ENCODE results near the gene PABPN1L.

The PABPN1L gene

DNA sequence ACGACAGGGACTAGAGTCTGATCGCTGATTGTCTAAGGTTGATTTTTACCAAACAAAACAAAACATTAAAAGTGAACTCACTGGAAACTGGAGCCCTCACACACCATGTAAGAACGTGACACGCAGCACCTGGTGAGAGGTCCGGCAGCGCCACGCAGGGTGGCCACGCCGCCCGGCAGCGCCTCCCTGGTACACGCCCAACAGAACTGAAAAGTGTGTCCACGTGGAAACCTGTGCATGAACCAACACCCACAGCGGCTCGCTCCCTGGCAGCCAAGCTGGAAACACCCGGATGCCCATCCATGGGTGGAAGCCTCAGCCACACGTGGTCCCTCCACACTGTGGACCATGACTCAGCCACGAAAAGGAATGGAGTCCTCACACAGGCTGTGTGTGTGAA lies 18.8 kb downstream of the PABPN1L start:
- H3K4me3 ChIP-seq (ENCODE audit: low read depth, low read length) = no peak overlapping the region
- TF ChIP-seq CTCF (IDR thresholded peaks at IDR 0.05; ENCODE audit: insufficient read depth, low read depth, low read length, missing control alignments) = no peak
- DNase-seq (ENCODE audit: low read depth) = no peak

DNA sequence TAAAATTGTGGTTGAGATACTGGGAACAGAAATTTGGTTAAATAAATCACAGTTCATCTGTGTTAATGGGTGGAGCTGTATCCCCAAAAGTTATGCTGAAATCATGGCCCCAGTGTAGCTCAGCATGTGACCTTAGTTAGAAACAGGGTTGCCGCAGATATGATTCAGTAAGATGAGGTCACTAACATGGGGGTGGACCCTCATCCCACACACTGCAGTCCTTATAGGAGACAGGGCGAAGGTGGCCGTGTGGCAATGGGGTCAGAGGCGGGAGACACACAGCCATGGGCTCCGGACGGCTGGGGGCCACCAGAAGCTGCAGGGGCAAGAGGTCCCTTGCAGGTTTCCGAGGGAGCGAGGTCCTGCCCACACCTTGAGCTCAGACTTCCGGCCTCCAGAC lies 20.4 kb downstream of the PABPN1L start:
- no peak for DNase-seq (ENCODE audit: low read depth)
- H3K4me3 ChIP-seq (ENCODE audit: low read depth, low read length) = no peak overlapping the region
- TF ChIP-seq CTCF (IDR thresholded peaks at IDR 0.05; ENCODE audit: insufficient read depth, low read depth, low read length, missing control alignments) = no peak

- DNase-seq (ENCODE audit: low read depth) = no peak
- H3K4me3 ChIP-seq (ENCODE audit: low read depth, low read length) = no peak overlapping the region
- TF ChIP-seq CTCF (IDR thresholded peaks at IDR 0.05; ENCODE audit: insufficient read depth, low read depth, low read length, missing control alignments) = no peak
Observed at GRCh38 chr16:88844419-88845036, 21.9 kb downstream of the PABPN1L start.

DNA sequence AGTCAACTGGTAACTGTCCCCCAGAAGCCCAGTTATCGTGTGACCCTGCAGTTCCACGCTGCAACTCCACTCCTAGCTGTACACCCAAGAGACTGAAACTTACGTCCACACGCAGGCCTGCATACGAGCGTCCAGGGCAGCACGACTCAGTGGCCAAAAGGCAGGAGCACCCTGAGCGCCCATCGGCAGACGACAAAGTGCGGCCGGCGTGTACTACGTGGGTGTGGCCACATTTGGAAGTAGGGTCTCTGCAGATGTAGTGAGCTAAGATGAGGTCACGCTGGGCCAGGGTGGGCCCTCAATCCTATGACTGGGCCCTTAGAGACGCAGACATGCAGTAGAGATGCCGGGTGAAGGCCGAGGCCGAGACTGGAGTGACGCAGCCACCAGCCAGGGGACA lies 23.2 kb downstream of the PABPN1L start:
- TF ChIP-seq CTCF (IDR thresholded peaks at IDR 0.05; ENCODE audit: insufficient read depth, low read depth, low read length, missing control alignments) = no peak
- H3K4me3 ChIP-seq (ENCODE audit: low read depth, low read length) = no peak overlapping the region
- no peak for DNase-seq (ENCODE audit: low read depth)

DNA sequence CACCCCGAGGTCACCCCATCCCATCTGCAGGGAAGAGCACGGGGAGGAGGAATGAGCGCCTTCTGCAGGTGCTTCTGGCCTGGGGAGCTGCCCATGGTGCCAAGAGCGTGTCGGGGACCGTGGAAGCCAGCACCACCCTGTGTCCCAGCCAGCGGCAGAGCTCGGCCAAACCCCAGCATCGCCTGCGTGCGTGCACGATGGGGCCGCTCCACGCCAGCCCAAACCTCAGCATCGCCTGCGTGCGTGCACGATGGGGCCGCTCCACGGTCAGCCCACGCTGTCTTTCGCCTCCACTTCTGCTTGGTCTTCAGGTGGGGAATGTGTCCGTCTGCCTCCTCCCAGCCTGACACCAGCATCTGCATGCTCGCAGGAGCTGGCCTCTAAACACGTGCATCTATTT lies 23.7 kb downstream of the PABPN1L start:
- no peak for DNase-seq (ENCODE audit: low read depth)
- no peak overlapping the region for H3K4me3 ChIP-seq (ENCODE audit: low read depth, low read length)
- no peak for TF ChIP-seq CTCF (IDR thresholded peaks at IDR 0.05; ENCODE audit: insufficient read depth, low read depth, low read length, missing control alignments)

DNA sequence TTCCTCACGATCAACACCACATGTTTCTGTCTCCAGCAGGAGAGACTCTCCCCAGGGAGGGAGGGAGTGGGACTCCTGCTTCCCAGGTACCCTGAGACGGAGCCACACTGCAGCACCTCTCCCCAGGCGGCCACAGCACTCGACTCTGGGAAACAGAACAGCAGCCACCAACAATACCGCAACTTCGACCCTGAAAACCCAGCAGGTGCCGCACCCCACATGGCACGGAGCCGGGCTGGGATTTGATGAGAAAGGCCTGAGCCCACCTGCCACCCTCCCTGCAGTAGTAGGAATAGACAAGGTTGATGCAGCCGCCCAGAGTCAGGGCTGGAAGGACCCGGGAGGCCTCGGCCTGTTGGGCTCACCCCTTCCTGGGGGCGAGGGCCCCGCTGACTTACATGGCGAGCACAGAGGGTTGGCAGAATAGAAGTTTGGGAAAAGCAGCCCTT lies 24.1 kb downstream of the PABPN1L start:
- no peak for TF ChIP-seq CTCF (IDR thresholded peaks at IDR 0.05; ENCODE audit: insufficient read depth, low read depth, low read length, missing control alignments)
- DNase-seq (ENCODE audit: low read depth) = no peak
- no peak overlapping the region for H3K4me3 ChIP-seq (ENCODE audit: low read depth, low read length)

All from GM12865 (cell line).